COLO668 (cell line): ENCODE measurements around the gene VPS72.

Source experiments
- DNase-seq: peaks from one replicate; lab custom pipeline; 2025; ENCODE audit not compliant: unreplicated experiment; lab: John Stamatoyannopoulos, UW

The VPS72 gene

DNA sequence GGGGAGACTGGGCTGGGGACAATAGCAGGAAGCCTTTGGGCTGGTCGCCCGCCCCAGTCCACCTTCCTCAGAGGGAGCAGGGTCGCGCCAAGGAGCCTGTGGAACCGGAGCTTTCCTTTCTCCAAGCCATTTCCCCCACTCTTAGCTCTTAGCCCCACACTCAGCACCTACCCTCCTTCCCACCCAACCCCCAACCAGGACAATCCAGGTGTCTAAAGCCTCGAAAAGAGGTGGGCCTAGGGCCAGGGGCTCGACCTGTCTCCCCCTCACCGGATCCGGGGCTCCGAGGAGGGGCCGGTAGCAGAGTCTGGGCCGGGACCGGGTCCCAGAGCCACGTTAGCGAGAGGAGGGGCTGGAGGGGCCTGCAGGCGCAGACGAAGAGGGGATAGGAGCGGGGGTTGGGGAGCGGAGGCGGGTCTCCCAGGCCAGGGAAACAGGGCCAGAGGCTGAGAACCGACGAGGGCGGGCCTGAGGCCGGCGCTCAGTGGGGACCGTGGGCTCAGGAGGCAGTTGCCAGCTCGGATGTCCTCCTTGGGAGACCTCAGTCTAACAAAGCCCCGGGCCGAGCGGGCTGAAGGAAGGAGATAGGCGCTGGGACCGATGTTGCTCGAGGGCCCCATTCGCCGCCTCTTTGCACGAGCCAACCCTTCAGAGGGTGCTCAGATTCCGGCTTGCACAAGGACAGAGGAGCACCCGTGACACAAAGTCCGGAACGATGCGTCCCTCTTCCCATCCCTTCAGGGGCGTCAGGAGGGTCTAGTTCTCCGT lies 44.5 kb downstream of the VPS72 start:
- DNase-seq = peak; percentile 34

DNA sequence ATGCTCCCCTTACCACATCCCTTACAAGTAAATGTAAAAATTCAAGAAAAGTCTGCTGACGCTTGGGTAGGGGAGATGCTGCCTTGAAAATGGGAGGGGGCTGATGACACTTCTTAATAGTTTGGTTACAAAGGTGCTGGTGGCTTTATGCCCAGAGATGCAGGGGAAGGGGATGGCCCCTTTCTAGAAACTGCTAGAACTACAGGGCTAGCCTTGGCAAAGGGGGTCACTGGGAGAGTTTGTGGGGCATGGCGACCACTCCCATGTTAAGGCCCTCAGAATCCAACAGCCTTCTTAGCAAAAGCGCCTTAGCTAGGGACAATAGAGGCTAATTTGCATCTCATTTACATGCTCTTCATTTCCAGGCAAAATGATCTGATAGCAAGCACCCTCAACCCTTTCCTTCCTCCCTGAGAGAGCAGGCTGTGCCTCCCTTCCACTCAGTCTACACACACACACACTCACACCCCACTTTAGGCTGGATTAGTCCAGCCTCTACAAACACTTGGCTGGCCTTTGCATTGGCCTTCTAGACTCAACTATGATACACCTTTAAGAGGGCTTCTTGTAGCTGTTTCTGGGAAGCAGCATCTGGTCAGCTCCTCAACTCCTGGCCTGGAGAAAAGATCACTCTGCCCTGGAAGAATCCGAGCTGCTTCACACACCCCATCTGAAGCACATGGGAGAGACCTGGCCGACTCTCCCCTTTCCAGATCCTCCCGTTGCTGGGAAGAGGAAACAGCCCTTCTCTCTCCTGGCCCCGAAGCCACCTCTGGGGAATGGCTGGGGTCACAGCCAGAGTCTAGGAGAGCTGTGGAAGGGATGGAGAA lies 45.3 kb downstream of the VPS72 start:
- no peak for DNase-seq

DNA sequence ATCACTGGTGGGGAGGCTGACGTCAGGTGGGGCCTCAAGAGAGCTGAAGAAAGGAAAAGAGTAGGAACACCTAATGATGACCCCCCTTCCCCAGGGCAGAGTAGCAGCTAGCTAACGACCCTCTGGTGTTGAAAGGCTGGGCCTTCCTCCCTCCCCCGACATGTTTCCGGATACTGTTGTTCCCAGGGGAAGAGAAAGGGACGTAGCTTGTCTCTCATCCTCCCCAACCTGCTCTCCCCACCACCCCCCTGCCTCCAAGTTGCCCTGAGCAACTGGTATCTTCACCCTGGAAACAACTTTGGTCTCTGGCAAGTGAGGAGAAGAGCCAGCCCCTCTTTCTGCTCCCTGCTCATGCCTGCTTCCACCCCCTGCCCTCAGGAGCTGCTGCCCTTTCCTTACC lies 46.0 kb downstream of the VPS72 start:
- DNase-seq = no peak

DNA sequence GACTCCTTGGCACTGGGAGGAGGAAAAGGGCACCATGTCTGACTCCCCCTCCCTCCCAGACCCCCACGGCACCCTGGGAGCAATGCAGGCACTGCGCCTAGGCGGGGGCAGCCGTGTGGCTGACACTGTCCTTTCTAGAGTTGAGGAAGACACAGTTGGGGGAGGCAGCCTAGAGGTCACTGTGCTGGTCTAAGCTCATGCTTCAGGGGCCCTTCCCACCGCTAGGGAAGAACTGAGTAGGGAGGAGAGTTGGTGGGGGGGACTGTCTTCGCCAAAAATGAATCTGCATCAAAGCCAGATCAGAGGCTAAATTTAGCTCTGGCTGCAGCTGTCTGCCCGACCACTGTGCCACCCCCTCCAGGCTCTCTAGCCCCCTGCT lies 47.0 kb downstream of the VPS72 start:
- no peak for DNase-seq

DNA sequence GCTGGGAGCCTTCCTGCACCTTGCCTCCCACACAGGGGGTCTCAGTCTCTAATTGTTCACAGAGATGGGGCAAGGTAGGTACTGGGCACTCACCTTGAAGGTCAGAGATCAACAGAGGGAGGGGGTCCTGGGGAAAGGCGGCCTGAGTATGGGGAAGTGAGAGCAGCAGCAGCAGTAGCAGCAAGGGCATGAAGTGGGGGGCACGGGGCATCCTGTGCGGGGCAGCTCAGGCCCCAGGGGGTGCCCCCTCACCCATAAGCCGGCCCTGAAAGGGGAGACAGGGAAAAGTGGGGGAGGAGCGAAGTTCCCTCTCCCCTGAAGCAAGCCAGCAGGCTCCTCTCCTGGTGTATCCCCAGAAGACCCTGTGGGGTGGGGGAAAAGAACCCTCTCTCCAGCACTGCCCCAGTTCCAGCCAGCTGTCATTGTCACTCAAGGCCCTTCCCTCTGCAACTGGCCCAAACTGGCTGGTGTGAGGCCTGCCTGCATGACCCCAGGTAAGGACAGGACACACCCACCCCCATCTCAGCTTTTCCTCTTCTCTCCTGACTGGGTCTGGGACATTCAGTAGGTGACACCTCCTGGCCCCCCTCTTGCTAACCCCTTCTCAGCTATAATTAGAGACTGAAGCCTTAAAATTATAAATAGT lies 47.5 kb downstream of the VPS72 start:
- no peak for DNase-seq

DNA sequence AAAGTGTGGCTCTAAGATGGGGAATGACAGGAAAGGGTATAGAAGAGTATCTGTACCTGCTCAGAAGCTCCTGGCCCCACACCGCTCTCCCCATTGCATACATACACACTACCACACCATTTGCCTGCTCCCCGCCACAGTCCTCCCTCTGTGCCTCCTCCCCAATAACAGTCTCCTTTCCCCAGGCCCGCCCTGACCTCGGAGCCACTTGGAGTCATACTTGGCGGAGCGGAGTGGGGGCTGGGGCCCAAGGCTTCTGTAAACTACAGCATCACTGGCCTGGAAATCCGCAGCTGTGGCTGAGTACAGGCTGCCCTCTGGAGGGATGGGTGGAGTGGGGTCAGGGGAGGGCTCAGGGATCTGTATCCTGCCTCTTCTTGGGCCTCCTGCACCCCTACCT lies 52.2 kb downstream of the VPS72 start:
- DNase-seq = no peak

DNA sequence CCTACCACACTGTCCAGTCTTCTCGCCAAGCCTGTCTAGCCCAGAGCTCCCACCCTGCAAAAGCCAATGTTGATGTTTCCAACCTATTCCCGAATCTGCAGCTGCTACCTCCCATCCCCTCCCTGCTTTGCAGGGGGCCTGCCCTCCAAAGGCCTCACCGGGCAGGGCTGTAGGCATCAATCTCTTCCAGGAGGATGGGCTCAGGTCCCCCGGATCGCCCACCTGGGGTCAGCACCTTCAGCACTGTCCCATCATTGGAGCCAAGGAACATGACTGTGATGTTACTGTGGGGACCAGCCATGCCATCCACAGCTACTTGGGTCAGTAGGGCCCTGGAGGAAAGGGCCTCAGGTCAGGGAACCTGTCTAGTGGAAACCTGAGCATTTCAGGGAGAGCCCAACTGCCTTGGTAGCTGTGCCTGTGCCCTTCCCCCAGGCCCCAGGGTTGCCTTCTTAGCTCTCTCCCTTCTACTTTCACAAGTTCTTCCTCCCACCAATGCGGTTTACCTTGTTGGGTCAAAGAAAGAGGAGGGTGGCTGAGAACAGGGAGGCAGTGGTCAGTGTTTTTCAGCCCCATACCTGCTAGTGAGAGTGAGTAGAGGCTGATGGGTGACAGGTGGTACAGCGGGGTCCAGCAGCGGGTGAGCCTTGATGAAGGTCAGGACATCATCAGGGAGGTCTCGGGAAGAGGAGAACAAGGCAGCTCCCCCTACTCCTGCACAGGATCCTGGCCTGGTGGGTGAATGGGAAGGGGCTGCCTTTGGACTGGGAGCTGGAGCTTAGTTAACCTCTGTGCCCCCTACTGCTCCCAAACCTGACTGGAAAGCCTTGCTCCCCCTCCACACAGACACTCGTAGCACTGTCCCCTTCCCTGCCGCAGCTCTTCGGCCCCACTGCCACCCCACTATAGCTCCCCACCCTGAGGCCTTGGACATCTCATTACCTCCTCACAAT lies 54.3 kb downstream of the VPS72 start:
- DNase-seq = no peak

DNA sequence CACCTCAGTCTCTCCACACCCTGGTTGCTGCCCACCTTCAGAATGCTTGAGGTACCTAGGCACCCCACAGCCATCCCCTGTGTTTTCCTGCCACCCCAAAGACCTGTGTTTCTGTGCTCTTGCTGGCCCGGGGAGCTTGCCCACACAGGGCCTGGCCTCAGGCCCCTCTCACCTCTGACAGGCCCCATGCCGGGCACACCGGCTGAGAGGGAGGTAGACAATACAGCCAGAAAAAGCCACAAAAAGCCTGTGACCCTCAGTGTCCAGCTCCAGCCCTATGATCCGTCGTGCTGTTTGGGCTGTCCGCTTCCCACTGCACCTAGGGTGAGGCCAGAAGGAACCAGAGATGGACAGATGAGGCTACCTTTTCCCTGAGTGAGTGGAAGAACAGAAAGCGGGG lies 55.0 kb downstream of the VPS72 start:
- no peak for DNase-seq

DNA sequence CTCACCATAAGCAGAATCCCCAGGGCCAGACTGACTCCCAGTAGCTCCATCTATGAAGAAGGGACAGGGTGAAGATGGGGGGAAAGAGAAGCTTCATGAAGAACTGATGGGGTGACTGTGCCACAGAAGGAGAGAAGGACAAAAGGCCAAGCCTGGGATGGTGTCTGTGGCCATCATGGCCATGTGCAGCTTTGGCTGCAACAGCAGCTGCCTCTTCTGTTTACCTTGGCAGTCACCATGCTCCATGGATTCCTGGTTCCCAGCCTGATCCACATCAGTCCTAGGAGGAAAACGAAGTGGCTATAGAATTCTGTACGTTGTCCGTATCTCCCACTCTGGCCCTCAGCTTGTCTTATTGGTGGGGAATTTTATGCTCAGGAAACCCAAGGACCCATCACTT lies 55.6 kb downstream of the VPS72 start:
- peak; percentile 24 for DNase-seq

DNA sequence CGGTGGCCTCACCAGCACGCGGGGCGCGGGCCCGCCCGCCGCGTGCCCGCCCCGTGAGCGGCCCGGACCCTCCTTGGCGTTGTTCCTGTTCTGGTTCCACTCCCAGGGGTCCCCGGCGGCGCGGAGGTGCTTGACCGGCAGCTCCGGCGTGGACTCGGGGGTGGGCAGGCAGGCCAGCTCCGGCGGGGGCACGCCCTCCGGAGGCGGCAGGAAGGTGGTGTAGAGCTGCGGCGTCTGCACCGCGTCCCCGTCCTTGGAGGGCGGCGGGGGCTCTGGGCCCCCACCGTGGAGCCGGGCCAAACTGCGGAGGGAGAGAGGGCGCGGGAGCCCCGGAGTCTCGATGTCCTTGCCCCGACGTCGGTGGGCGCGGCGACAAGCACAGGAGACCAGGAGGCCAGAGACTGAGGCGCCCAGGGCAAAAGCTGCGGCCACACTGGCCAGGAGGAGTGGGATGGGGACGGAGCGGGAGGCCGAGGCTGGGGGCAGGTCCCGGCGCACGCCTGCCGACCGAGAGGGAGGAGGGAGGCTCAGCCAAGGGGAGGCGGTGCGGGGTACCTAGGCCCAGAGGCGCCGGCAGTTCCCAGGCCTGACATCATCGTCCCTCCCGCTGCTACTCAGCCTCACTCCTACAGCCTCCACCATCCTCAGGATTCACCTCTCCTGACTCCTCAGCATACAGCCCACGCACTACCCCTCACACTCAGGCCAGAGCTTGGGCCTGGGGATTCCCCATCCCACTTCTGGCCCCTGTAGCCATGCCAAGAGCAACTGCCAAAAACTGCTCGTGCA lies 56.8 kb downstream of the VPS72 start:
- DNase-seq = no peak

DNA sequence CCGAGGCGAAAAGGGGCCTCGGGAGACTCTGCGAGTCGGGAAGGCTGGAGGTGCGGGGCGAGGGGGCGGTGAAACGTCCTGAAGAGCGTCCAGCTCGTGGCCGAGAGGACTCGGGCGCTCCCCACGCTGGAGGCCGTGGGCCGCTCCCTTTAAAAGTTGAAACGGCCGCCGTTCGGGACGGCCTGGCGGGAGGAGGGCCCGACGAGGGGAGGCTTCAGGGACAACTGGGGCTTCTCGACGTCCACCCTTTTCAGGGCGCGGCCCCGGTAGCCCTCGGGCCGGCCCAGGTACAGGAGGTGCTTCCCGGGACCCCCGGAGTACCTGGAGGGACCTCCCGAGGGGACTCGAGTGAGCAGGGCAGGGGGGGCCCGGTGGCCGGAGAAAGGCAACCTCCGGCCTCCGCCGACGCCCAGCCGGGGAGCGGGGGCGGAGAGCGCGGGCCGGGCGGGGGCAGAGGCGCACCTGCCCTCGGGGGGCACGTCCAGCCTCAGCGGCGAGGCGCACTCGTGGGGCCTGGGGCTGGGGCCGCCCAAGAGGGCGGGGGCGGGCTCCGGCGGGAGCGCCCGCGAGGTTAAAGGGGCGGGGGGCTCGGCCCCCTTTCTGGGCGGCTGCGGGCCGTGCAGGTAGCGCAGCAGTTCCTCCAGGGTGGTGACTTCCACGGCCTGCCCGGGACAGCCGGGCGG lies 57.5 kb downstream of the VPS72 start:
- no peak for DNase-seq

DNA sequence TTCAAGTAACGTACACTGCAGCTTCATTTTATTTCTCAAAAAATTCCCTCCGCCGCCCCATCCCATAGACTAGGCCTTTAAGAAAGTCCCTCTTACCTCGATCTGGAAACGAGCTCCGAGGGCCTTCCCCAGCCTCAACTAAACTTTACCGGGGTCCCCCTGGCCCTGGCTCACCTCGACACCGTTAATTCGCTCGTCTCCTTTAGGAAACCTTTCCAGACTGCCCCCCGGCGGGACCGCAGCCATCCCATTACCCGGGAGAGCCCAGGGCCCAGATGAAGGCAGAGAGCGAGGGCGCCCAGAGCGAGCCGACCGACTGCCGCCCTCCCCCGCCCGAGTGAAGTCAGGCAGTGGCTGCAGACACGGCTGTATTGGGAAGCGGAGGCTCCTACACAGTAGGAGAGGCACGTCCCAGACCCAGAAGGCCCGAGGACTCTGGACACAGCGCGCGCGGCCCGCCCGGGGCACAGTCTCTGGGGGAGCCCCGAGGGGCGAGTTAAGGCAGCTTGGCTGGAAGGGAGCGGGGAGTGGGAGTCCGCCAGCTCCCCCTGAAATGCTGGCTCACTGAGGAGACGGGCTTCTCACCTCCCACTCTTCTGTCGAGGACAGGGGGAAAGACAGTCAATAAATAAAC lies 58.2 kb downstream of the VPS72 start:
- peak; percentile 58 for DNase-seq

DNA sequence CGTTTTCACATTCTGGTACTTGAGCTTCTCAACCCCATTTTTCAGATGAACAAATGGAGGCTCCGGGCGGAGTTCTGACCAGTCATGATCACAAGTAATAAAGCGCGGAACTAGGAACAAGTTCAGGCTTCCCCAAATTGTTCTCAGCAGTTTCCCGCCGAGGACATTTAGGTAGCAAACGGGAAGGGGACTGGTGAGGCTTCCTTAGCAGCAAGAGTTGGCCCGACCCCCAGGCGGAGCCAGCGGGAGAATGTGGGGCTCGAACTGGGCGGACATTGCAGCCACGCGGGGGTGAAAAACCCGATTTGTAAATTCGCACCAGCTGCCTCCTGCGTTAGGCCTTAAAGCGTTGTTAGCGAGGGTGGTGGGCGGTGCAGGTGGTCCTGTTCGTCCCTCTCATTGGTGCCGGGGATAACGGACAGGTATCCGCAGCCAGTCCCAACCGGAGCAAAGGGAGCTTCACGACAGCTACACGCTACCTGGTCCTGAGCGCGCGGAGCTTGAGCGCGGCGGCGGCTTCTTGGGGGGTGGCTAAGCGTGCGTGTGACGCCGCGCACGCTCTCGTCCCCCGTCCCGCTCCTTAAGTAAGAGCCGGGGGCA lies 58.9 kb downstream of the VPS72 start:
- DNase-seq = peak; percentile 89

DNA sequence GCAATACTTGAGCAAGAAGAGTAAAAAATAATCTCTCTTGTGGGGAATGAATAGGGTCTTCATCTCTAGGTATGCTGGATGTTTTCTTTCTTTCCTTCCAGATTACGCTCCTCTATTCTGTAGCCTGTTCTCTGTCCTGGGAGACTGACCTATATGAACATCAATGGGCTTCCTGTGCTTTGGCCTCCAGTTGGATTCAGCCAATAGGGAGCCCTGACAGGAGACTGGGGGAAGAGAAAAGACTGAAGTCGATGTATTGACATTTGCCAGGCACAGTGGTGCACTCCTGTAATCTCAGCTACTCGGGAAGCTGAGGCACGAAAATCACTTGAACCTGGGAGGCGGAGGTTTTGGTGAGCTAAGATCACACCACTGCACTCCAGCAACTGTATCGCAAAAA lies 61.2 kb downstream of the VPS72 start:
- no peak for DNase-seq
